ENCODE measurements around the gene ABHD17A.
A peak's percentile ranks its signal among the peaks of the same experiment; 100 is the strongest.
"Not testable (repeated sequence)": the region's sequence is repeated elsewhere in the genome, so short reads cannot be mapped to it uniquely, and the experiment has no call there.

Gene ABHD17A

GRCh38 chr19:1908364-1908678 lies 23.0 kb upstream of the ABHD17A start:
- no peak for DNase-seq

GRCh38 chr19:1907563-1908363 lies 22.5 kb upstream of the ABHD17A start:
- no peak for DNase-seq

- DNase-seq = no peak
Observed at GRCh38 chr19:1906985-1907562, 21.8 kb upstream of the ABHD17A start.

- no peak for DNase-seq
Observed at GRCh38 chr19:1905863-1906375, 20.6 kb upstream of the ABHD17A start.

GRCh38 chr19:1905110-1905862 lies 20.0 kb upstream of the ABHD17A start, which contains the start of the genes ADAT3 and SCAMP4:
TSS of gene ADAT3 (plus strand) at chr19:1905399. CDS start at chr19:1912048, 6,649 bp downstream.
TSS of gene SCAMP4 (plus strand) at chr19:1905399. CDS start at chr19:1915020, 9,621 bp downstream.
- DNase-seq = peak; percentile 98

GRCh38 chr19:1904860-1905109 lies 19.5 kb upstream of the ABHD17A start:
- DNase-seq = no peak

GRCh38 chr19:1902923-1903322 lies 17.6 kb upstream of the ABHD17A start:
- DNase-seq = no peak

GRCh38 chr19:1901940-1902404 lies 16.7 kb upstream of the ABHD17A start:
- no peak for DNase-seq

- DNase-seq = no peak
Observed at GRCh38 chr19:1896508-1896907, 11.2 kb upstream of the ABHD17A start.

- no peak for DNase-seq
Observed at GRCh38 chr19:1893791-1894190, 8.5 kb upstream of the ABHD17A start.

- DNase-seq = no peak
Observed at GRCh38 chr19:1889907-1890306, 4.6 kb upstream of the ABHD17A start.

GRCh38 chr19:1888385-1888784 lies 3.1 kb upstream of the ABHD17A start:
- DNase-seq = no peak

GRCh38 chr19:1886360-1886759 lies 1.1 kb upstream of the ABHD17A start:
- not testable (repeated sequence) for DNase-seq

- no peak for DNase-seq
Observed at GRCh38 chr19:1884719-1885334, 469 bp downstream of the ABHD17A start.

- DNase-seq = no peak
Observed at GRCh38 chr19:1884291-1884718, 991 bp downstream of the ABHD17A start.

- no peak for DNase-seq
Observed at GRCh38 chr19:1883784-1884183, 1.5 kb downstream of the ABHD17A start.

- DNase-seq = no peak
Observed at GRCh38 chr19:1882786-1883692, 2.3 kb downstream of the ABHD17A start.

- no peak for DNase-seq
Observed at GRCh38 chr19:1882089-1882785, 3.1 kb downstream of the ABHD17A start.

- DNase-seq = not testable (repeated sequence)
Observed at GRCh38 chr19:1881393-1882088, 3.8 kb downstream of the ABHD17A start.

- DNase-seq = no peak
Observed at GRCh38 chr19:1880611-1881392, 4.5 kb downstream of the ABHD17A start.
